ENCODE measurements around the gene RAET1L.
"Not testable (repeated sequence)": the region's sequence is repeated elsewhere in the genome, so short reads cannot be mapped to it uniquely, and the experiment has no call there.

- TF ChIP-seq, protein P1, sequence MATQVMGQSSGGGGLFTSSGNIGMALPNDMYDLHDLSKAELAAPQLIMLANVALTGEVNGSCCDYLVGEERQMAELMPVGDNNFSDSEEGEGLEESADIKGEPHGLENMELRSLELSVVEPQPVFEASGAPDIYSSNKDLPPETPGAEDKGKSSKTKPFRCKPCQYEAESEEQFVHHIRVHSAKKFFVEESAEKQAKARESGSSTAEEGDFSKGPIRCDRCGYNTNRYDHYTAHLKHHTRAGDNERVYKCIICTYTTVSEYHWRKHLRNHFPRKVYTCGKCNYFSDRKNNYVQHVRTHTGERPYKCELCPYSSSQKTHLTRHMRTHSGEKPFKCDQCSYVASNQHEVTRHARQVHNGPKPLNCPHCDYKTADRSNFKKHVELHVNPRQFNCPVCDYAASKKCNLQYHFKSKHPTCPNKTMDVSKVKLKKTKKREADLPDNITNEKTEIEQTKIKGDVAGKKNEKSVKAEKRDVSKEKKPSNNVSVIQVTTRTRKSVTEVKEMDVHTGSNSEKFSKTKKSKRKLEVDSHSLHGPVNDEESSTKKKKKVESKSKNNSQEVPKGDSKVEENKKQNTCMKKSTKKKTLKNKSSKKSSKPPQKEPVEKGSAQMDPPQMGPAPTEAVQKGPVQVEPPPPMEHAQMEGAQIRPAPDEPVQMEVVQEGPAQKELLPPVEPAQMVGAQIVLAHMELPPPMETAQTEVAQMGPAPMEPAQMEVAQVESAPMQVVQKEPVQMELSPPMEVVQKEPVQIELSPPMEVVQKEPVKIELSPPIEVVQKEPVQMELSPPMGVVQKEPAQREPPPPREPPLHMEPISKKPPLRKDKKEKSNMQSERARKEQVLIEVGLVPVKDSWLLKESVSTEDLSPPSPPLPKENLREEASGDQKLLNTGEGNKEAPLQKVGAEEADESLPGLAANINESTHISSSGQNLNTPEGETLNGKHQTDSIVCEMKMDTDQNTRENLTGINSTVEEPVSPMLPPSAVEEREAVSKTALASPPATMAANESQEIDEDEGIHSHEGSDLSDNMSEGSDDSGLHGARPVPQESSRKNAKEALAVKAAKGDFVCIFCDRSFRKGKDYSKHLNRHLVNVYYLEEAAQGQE (IDR thresholded peaks at IDR 0.05), result not testable (repeated sequence)
- not testable (repeated sequence) for TF ChIP-seq CTCF (IDR thresholded peaks at IDR 0.05; ENCODE audit: low read depth, low read length, missing input control); TAF1 (conservative IDR thresholded peaks at IDR 0.05); RXRA (IDR thresholded peaks at IDR 0.05); ATF3 (IDR thresholded peaks at IDR 0.05); YY1 (IDR thresholded peaks at IDR 0.05); HNF4G (IDR thresholded peaks at IDR 0.05); FOXA1 (IDR thresholded peaks at IDR 0.05)
Observed at GRCh38 chr6:149974394-149974793, 50.9 kb downstream of the RAET1L start.
